Neural progenitor cell (in vitro differentiated cells): ENCODE data around the gene GAS1. TPM values are rescaled to one million over a fixed set of nuclear protein-coding genes. Genes with fewer than 3 reads are reported as not detected.

Source experiments
- DNase-seq: peaks from one replicate; pipeline ENCODE4 v3.0.0-alpha.2; 2016; ENCODE audit warnings: low spot score
- H2AFZ ChIP-seq: fragments of 200-600 bp; sonication (generic); replicated peaks from 2 replicates; pipeline ENCODE4 v1.6.1; 2016; ENCODE audit warnings: antibody characterized with exemption
- H3F3A ChIP-seq: fragments of 200-600 bp; sonication (generic); 2 replicates; pipeline ENCODE4 v1.6.1; 2016; ENCODE audit warnings: antibody characterized with exemption, low read depth
- H3K27ac ChIP-seq: fragments of 200-600 bp; sonication (generic); 2 replicates; pipeline ENCODE4 v1.5.1; 2016; ENCODE audit warnings: mild to moderate bottlenecking
- H3K27me3 ChIP-seq: fragments of 200-600 bp; sonication (generic); 2 replicates; pipeline ENCODE4 v1.6.1; 2016; ENCODE audit warnings: mild to moderate bottlenecking, moderate library complexity
- H3K36me3 ChIP-seq: fragments of 200-600 bp; sonication (generic); 2 replicates; pipeline ENCODE4 v1.5.1; 2016
- H3K4me1 ChIP-seq: fragments of 200-600 bp; sonication (generic); 2 replicates; pipeline ENCODE4 v1.6.1; 2016; ENCODE audit warnings: mixed run types
- H3K4me2 ChIP-seq: fragments of 200-600 bp; sonication (generic); 2 replicates; pipeline ENCODE4 v1.6.1; 2016
- H3K4me3 ChIP-seq: fragments of 200-600 bp; sonication (generic); 2 replicates; pipeline ENCODE4 v1.5.1; 2016
- H3K79me2 ChIP-seq: fragments of 200-600 bp; sonication (generic); 2 replicates; pipeline ENCODE4 v1.6.1; 2016; ENCODE audit warnings: low read depth
- H3K9ac ChIP-seq: fragments of 200-600 bp; sonication (generic); 2 replicates; pipeline ENCODE4 v1.6.1; 2016
- H3K9me3 ChIP-seq: fragments of 200-600 bp; sonication (generic); 2 replicates; pipeline ENCODE4 v1.5.1; 2016; ENCODE audit warnings: low read depth
- H4K20me1 ChIP-seq: fragments of 200-600 bp; sonication (generic); 2 replicates; pipeline ENCODE4 v1.6.1; 2016; ENCODE audit warnings: low read depth
- H3K27ac Mint-ChIP-seq: 3 replicates; pipeline ENCODE4 v1.8.0; 2021; ENCODE audit warnings: mixed read lengths
- H3K27me3 Mint-ChIP-seq: 2 replicates; pipeline ENCODE4 v1.8.0; 2022; ENCODE audit warnings: low read depth, mild to moderate bottlenecking, inconsistent platforms, moderate library complexity, mixed read lengths; ENCODE audit not compliant: insufficient read depth
- H3K36me3 Mint-ChIP-seq: 3 replicates; pipeline ENCODE4 v1.8.0; 2021; ENCODE audit warnings: mixed read lengths
- H3K4me1 Mint-ChIP-seq: 3 replicates; pipeline ENCODE4 v1.8.0; 2021; ENCODE audit warnings: mixed read lengths
- H3K4me3 Mint-ChIP-seq: 3 replicates; pipeline ENCODE4 v1.8.0; 2021; ENCODE audit warnings: mild to moderate bottlenecking, moderate library complexity, mixed read lengths
- H3K9me3 Mint-ChIP-seq: 3 replicates; pipeline ENCODE4 v1.8.0; 2020; ENCODE audit warnings: mixed read lengths
- CTCF ChIP-seq: fragments of 200-600 bp; sonication (generic); IDR thresholded peaks from 2 replicates; pipeline ENCODE4 v1.5.1; 2017; ENCODE audit warnings: antibody characterized with exemption, mild to moderate bottlenecking
- EZH2 ChIP-seq: fragments of 200-600 bp; sonication (generic); IDR thresholded peaks from 2 replicates; pipeline ENCODE4 v1.6.1; 2017; ENCODE audit warnings: antibody characterized with exemption, mild to moderate bottlenecking, moderate library complexity
- EZH2phosphoT487 ChIP-seq: fragments of 200-600 bp; sonication (generic); IDR thresholded peaks from 2 replicates; pipeline ENCODE4 v1.6.1; 2017; ENCODE audit warnings: antibody characterized with exemption
- total RNA-seq: library from RNA; depleted of rRNA; stranded (reverse); fragments of >200 nt; gene quantifications from 2 replicates; pipeline ENCODE4 v1.2.3, GENCODE V29; 2015; ENCODE audit warnings: low replicate concordance

The GAS1 gene
- total RNA-seq, 1 donor from 2014 or later: 68.1 TPM

GRCh38 chr9:86902991-86903733 is 44.1 kb downstream of the GAS1 start:
- peak; percentile 65 for DNase-seq
- Histone ChIP-seq H3K4me1 (peaks cover 22% of the 10 kb centered on the region), H3K9ac (no peak overlapping the region), H3K36me3 (no peaks in the 10 kb centered on the region), H4K20me1 (no peaks in the 10 kb centered on the region), H3K4me3 (peak overlapping the region; percentile 45), H3K27me3 (peaks cover 54% of the 10 kb centered on the region), H3K79me2 (no peaks in the 10 kb centered on the region), H3K9me3 (no peaks in the 10 kb centered on the region), H3K27ac (no peak overlapping the region), H3K4me2 (peak overlapping the region; percentile 80), H2AFZ (peak overlapping the region; percentile 66), H3F3A (peaks cover 18% of the 10 kb centered on the region)
- Mint-ChIP-seq H3K27me3 (peaks cover under 1% of the 10 kb centered on the region), H3K27ac (peak overlapping the region; percentile 96), H3K36me3 (no peaks in the 10 kb centered on the region), H3K9me3 (peaks cover 7% of the 10 kb centered on the region), H3K4me1 (peaks cover 66% of the 10 kb centered on the region), H3K4me3 (peak overlapping the region; percentile 82)
- TF ChIP-seq EZH2: no peak
- no peak for TF ChIP-seq EZH2phosphoT487

GRCh38 chr9:86902586-86902985 is 44.7 kb downstream of the GAS1 start:
- H3K4me3 Mint-ChIP-seq: peak overlapping the region; percentile 82
- H4K20me1 ChIP-seq: no peaks in the 10 kb centered on the region
- H3K27ac Mint-ChIP-seq: peak overlapping the region; percentile 96
- peaks cover 18% of the 10 kb centered on the region for H3F3A ChIP-seq
- H3K9me3 ChIP-seq: no peaks in the 10 kb centered on the region
- peaks cover 21% of the 10 kb centered on the region for H3K4me1 ChIP-seq
- H3K4me1 Mint-ChIP-seq: peaks cover 66% of the 10 kb centered on the region
- H3K4me2 ChIP-seq: peak overlapping the region; percentile 80
- peaks cover 54% of the 10 kb centered on the region for H3K27me3 ChIP-seq
- H3K36me3 ChIP-seq: no peaks in the 10 kb centered on the region
- H2AFZ ChIP-seq: peak overlapping the region; percentile 66
- no peaks in the 10 kb centered on the region for H3K27me3 Mint-ChIP-seq
- DNase-seq: peak; percentile 52
- peak overlapping the region; percentile 45 for H3K4me3 ChIP-seq
- no peak overlapping the region for H3K9ac ChIP-seq
- no peaks in the 10 kb centered on the region for H3K36me3 Mint-ChIP-seq
- no peaks in the 10 kb centered on the region for H3K79me2 ChIP-seq
- TF ChIP-seq EZH2phosphoT487: no peak
- H3K9me3 Mint-ChIP-seq: peaks cover 7% of the 10 kb centered on the region
- no peak overlapping the region for H3K27ac ChIP-seq

- no peak for DNase-seq
- Mint-ChIP-seq H3K9me3 (peaks cover 6% of the 10 kb centered on the region), H3K27ac (peak overlapping the region; percentile 96), H3K4me3 (peak overlapping the region; percentile 82), H3K27me3 (no peaks in the 10 kb centered on the region), H3K4me1 (peaks cover 62% of the 10 kb centered on the region), H3K36me3 (no peaks in the 10 kb centered on the region)
- peaks cover 19% of the 10 kb centered on the region for H3K4me1 ChIP-seq
- H3F3A ChIP-seq: peaks cover 18% of the 10 kb centered on the region
- H3K4me3 ChIP-seq: peak overlapping the region; percentile 45
- no peak overlapping the region for H3K9ac ChIP-seq
- peak overlapping the region; percentile 66 for H2AFZ ChIP-seq
- peaks cover 54% of the 10 kb centered on the region for H3K27me3 ChIP-seq
- H3K36me3 ChIP-seq: no peaks in the 10 kb centered on the region
- no peaks in the 10 kb centered on the region for H4K20me1 ChIP-seq
- H3K9me3 ChIP-seq: no peaks in the 10 kb centered on the region
- no peak for TF ChIP-seq EZH2
- TF ChIP-seq EZH2phosphoT487: no peak
- TF ChIP-seq CTCF: no peak
- H3K27ac ChIP-seq: no peak overlapping the region
- H3K79me2 ChIP-seq: no peaks in the 10 kb centered on the region
- H3K4me2 ChIP-seq: peak overlapping the region; percentile 80
These were observed 45.1 kb downstream of the GAS1 start for GRCh38 chr9:86902176-86902575.

GRCh38 chr9:86901511-86901910 is 45.8 kb downstream of the GAS1 start:
- Histone ChIP-seq H3K4me1 (peaks cover 19% of the 10 kb centered on the region), H3K4me3 (no peak overlapping the region), H3K4me2 (no peak overlapping the region), H4K20me1 (no peaks in the 10 kb centered on the region), H3F3A (peaks cover 18% of the 10 kb centered on the region), H3K9ac (no peak overlapping the region), H3K79me2 (no peaks in the 10 kb centered on the region), H3K27ac (no peak overlapping the region), H2AFZ (no peak overlapping the region), H3K27me3 (peaks cover 54% of the 10 kb centered on the region), H3K36me3 (no peaks in the 10 kb centered on the region), H3K9me3 (no peaks in the 10 kb centered on the region)
- Mint-ChIP-seq H3K4me3 (no peak overlapping the region), H3K9me3 (peaks cover 3% of the 10 kb centered on the region), H3K36me3 (no peaks in the 10 kb centered on the region), H3K27ac (peak overlapping the region; percentile 96), H3K4me1 (peaks cover 59% of the 10 kb centered on the region), H3K27me3 (no peaks in the 10 kb centered on the region)
- no peak for DNase-seq
- TF ChIP-seq EZH2phosphoT487 (no peak), CTCF (no peak), EZH2 (no peak)
